ENCODE measurements around the gene ENAH. TPM values are rescaled to one million over a fixed set of nuclear protein-coding genes. Genes with fewer than 3 reads are reported as not detected.
"Not testable (repeated sequence)": the region's sequence is repeated elsewhere in the genome, so short reads cannot be mapped to it uniquely, and the experiment has no call there.

Gene ENAH
- total RNA-seq, 1 experiment from 2014 or later: 130 TPM

- DNase-seq (ENCODE audit: extremely low read depth, low read depth): no peak
These were observed 1.5 kb downstream of the ENAH start for GRCh38 chr1:225651376-225651871.

- DNase-seq (ENCODE audit: extremely low read depth, low read depth): no peak
These were observed 2.7 kb downstream of the ENAH start for GRCh38 chr1:225650179-225650578.

GRCh38 chr1:225645194-225645895, 7.6 kb downstream of the ENAH start:
- DNase-seq (ENCODE audit: extremely low read depth, low read depth): no peak

GRCh38 chr1:225644666-225645065, 8.3 kb downstream of the ENAH start:
- no peak for DNase-seq (ENCODE audit: extremely low read depth, low read depth)

GRCh38 chr1:225642177-225642576, 10.7 kb downstream of the ENAH start:
- no peak for DNase-seq (ENCODE audit: extremely low read depth, low read depth)

- no peak for DNase-seq (ENCODE audit: extremely low read depth, low read depth)
These were observed 14.1 kb downstream of the ENAH start for GRCh38 chr1:225638853-225639252.

GRCh38 chr1:225637651-225638199, 15.2 kb downstream of the ENAH start:
- DNase-seq (ENCODE audit: extremely low read depth, low read depth): no peak

- not testable (repeated sequence) for DNase-seq (ENCODE audit: extremely low read depth, low read depth)
These were observed 15.9 kb downstream of the ENAH start for GRCh38 chr1:225636992-225637391.

- no peak for DNase-seq (ENCODE audit: extremely low read depth, low read depth)
These were observed 17.3 kb downstream of the ENAH start for GRCh38 chr1:225635649-225636048.

- not testable (repeated sequence) for DNase-seq (ENCODE audit: extremely low read depth, low read depth)
These were observed 20.1 kb downstream of the ENAH start for GRCh38 chr1:225632836-225633235.

GRCh38 chr1:225631021-225631663, 21.8 kb downstream of the ENAH start:
- no peak for DNase-seq (ENCODE audit: extremely low read depth, low read depth)

GRCh38 chr1:225629483-225629882, 23.4 kb downstream of the ENAH start:
- DNase-seq (ENCODE audit: extremely low read depth, low read depth): no peak

- not testable (repeated sequence) for DNase-seq (ENCODE audit: extremely low read depth, low read depth)
These were observed 24.1 kb downstream of the ENAH start for GRCh38 chr1:225628794-225629193.

- DNase-seq (ENCODE audit: extremely low read depth, low read depth): no peak
These were observed 25.5 kb downstream of the ENAH start for GRCh38 chr1:225627304-225627947.

- DNase-seq (ENCODE audit: extremely low read depth, low read depth): no peak
These were observed 26.2 kb downstream of the ENAH start for GRCh38 chr1:225626698-225627097.

GRCh38 chr1:225617956-225618355, 35.0 kb downstream of the ENAH start:
- DNase-seq (ENCODE audit: extremely low read depth, low read depth): no peak

- DNase-seq (ENCODE audit: extremely low read depth, low read depth): no peak
These were observed 35.4 kb downstream of the ENAH start for GRCh38 chr1:225617479-225617878.

GRCh38 chr1:225615403-225615790, 37.5 kb downstream of the ENAH start:
- DNase-seq (ENCODE audit: extremely low read depth, low read depth): not testable (repeated sequence)

GRCh38 chr1:225613006-225613405, 39.9 kb downstream of the ENAH start:
- DNase-seq (ENCODE audit: extremely low read depth, low read depth): no peak

- DNase-seq (ENCODE audit: extremely low read depth, low read depth): no peak
These were observed 40.6 kb downstream of the ENAH start for GRCh38 chr1:225612287-225612686.

- no peak for DNase-seq (ENCODE audit: extremely low read depth, low read depth)
These were observed 41.2 kb downstream of the ENAH start for GRCh38 chr1:225611537-225612223.
